ENCODE measurements around the gene ANKLE1. TPM values are rescaled to one million over a fixed set of nuclear protein-coding genes. Genes with fewer than 3 reads are reported as not detected.

Gene ANKLE1
- total RNA-seq, 1 experiment from 2014 or later, result 1.6 TPM

DNA sequence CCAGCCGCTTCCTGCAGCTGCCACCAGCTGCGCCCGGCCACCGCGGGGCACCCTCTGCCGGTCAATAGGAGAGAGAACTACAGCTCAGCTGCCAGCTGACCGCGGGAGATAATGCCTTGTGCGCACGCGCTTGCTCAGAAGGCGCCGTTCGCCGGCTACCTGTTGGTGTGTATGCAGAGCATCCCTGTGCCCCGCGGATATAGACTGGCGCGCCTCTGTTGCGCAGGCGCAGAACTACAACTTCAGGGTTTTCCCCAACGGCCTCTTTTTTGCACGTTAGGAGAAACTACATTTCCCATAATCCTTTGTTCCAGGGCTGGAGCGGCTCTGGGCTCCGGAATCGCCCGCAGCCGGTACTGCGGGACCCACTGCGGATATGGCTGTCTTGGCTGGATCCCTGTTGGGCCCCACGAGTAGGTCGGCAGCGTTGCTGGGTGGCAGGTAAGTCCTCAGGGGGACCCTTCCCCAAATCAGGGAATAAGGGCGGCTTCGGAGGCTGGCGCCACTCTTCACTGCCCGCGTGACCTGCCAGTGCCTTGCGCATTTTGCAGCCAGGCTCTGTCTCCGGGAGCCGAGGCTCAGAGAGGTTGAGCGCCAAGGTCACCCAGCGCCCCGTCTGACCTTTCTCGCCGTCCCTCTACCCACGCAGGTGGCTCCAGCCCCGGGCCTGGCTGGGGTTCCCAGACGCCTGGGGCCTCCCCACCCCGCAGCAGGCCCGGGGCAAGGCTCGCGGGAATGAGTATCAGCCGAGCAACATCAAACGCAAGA lies 24.0 kb downstream of the ANKLE1 start, which contains the start of gene MRPL34:
Gene MRPL34 (plus strand): TSS at position 356 of the 768 bp plus-strand sequence. CDS start 21 bp downstream, at position 377.
- DNase-seq (ENCODE audit: low read depth), result peak; percentile 100

DNA sequence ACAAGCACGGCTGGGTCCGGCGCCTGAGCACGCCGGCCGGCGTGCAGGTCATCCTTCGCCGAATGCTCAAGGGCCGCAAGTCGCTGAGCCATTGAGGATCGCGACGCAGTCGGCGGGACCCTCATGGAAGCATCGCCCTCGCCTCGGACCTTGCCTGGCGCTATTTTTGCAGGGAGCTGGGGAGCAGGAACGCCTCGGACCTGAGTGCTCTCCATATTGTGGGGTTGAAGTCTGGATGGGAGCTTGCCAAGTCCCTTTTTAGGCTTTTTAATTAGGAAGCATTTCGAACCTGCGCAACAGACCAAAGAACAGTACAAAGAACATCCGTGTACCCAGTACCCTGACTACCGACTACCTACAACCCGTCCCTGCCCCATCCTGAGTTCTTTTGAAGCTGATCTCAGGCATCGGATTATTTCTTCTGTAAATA lies 24.6 kb downstream of the ANKLE1 start:
- DNase-seq (ENCODE audit: low read depth), result no peak

DNA sequence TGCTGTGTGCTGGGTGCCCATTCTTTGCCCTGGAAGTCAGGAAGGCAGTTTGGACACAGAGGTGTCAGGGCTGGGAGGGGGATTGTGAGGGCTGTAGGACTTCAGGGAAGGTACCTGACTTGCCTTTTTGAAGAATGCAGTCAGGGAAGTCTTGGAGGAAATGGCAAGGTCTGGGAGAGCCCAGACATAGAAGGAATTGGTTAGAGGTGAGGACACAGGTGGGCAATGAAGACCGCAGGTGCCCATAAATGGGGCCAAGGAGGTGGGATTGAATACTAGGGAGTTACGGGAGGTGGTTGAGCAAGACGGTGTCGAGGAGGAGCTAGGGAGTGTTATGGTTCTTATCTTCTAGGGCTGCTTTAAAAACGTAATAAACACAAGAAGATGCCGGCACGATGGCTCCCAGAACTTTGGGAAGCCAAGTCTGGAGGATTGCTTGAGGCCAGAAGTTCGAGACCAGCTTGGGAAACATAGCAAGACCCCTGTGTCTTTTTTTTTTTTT lies 26.2 kb downstream of the ANKLE1 start:
- no peak for DNase-seq (ENCODE audit: low read depth)

DNA sequence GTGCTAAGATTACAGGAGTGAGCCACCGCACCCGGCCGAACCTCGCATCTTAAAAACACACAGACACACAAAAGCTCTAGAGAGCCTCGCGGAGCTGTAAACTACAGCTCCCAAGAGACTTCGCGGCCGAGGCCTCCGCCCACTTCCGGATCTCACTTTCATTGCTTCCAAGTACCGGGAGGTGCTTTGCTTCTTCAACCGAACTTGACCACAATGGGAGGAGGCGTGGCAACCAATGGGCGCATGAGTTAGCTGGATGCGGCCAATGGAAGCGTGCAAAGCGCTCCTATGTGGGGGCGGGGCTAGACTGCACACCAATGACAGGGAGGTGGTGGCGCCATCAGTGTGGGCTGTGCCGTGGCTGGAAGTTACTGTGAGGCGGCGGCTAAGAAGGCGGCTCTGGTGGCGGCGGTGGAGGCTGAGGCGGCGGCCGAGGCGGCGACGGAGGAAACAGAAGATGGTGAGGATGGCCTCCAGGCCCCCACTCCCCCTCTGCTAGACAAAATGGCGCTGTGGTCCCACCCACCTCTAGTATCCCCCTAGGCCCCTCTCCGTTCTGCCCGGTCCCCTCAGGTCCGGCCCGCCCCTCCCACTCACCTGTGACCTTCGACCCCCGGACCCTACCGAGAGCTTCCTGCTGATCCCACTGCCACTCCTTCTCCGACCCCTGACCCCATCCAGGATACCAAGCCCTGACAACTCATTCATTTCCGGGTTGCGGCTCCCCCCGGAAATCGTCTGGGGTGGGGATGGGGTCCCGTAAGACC lies 27.7 kb downstream of the ANKLE1 start, which contains the start of gene DDA1:
Gene DDA1 (plus strand): TSS at position 366 of the 767 bp plus-strand sequence. CDS start 92 bp downstream, at position 458.
- peak; percentile 100 for DNase-seq (ENCODE audit: low read depth)

GRCh38 chr19:17309965-17310461 lies 28.3 kb downstream of the ANKLE1 start:
- no peak for DNase-seq (ENCODE audit: low read depth)

- peak; percentile 91 for DNase-seq (ENCODE audit: low read depth)
These were observed 29.9 kb downstream of the ANKLE1 start for GRCh38 chr19:17311455-17312188.

DNA sequence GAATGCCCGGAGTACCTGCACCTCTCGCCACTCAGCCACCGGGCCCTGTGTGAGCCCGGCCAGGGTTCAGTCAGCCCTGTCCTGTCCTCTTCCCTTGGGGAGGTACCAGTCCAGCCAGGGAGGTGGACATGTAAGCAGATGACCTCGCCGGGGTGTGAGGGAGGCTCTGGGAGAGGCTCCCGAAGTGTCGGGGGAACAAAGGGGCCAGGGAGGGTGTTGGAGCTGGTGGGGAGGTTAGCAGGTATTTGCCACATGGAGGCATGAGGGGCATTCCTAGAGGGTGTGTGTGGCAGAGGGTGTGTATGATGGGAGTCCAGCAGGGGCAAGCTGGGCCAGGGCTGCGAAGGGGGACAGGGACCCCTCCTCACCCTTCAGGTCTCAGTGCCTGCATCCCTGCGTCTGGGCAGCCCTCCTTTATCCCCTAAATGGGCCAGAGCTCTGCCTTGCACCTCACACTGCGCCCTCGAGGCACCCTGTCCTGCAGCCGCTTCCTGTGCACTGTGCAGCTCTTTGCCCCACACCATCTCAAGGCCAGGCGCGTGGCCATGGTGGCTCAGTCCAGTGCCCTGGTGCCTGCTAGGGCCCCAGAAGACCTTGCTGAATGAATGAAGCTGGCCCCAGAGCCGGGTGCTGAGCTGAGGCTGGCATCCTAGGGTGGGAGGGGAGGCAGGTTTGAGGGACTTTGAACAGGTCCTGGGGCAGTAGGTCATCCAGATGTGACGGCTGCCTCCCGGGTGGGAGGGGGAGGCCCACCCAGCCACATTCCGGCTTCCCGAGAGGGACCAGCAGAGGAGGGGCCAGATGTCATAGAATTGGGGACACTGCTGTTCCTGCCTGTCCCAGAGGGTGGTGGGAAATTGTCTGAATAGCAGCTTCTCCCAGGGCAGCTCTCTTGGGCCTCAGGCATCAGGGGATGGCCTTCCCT lies 30.8 kb downstream of the ANKLE1 start:
- DNase-seq (ENCODE audit: low read depth), result no peak

DNA sequence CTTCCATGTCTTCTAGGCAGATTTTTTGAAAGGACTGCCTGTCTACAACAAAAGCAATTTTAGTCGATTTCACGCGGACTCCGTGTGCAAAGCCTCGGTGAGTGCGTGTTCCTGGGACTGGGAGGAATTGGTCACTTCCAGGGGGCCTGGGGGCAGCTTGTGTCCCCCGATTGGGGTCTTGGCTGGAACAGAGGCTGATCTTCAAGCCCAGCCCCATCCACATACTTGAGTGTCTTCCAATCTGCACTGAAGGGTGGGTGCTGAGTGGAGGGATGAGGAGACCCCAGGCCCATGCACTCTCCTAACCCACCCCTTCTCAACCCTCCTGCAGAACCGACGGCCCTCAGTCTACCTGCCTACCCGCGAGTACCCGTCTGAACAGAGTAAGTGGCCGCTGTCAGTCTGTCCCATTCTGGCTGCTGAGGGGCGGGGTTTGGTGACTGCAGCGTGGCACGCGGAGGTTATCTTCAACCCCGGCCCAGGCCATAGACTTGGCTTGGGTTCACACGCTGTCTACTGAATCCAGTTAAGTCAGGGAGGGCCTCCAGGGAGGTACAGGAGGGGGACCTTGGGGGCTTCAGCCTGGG lies 32.4 kb downstream of the ANKLE1 start:
- DNase-seq (ENCODE audit: low read depth), result no peak

DNA sequence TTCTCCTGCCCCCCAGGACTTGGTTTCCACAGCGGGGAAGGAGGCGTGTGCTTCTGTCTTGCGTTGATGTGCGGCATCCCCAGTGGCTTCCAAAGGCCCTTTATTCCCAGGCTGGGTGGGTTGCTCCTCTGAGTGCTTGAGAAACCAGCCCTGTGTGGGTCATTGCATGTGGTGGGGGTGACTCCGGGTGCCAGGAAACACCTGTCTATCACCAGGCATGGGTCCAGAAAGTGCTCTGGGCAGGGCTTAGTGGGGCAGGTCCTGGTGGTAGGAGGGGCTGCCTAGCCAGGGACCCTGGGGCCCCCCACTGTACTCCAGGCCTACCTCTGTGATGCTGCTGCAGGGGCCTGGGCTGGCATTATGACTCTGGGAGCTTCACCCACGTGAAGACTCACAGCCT lies 37.3 kb downstream of the ANKLE1 start:
- DNase-seq (ENCODE audit: low read depth), result no peak

DNA sequence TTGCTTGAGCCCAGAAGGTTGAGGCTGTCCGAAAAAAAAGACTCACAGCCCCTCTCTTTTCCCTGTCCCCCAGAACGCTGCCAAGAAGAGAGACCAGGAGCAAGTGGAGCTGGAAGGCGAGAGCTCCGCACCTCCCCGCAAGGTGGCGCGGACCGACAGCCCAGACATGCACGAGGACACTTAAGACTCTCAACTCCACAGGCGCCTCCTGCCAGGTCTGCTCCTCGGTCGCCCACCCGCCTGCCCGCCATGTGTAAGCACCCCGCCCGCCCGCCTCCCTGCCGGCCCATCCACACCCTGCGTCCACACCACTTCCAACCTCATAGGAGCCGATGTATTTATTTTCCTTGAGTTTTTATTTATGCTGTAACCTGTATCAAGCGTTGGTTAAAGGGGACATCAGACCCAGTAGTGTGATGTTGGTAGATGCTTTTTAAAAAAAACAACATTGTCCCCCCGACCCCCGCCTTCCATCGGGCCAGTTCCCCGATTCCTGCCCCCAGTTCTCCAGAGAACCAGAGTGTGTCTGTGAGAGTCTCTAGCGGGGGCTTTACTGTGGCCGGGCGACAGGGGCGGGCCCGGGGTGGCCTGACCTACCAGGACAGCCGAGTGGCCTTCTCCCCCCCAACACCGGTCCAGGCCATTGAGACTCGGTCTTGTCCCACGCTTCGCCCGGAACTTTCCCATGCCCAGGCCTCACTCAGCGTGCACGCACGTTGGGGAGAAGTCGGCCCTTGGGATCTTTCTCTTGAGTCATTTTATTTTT lies 38.0 kb downstream of the ANKLE1 start:
- no peak for DNase-seq (ENCODE audit: low read depth)

DNA sequence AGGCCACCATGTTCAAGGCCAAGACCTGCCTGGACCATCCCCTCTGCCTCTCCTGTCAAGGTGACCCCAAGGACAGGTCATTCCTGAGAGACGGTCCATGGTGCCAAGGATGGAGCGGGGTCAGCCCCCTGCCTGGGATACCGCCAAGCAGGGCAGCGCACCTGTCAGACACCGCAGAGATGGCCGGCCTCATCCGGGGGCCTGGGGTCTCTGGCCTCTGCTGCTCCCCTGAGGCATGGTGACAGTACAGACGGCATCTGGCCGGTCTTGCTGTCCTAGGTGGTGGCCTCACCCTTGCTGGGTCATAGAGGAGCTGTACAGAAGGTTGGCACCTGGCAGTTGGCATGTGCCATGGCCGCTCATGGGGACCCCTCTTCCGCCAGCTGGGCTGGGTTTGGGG lies 38.7 kb downstream of the ANKLE1 start:
- no peak for DNase-seq (ENCODE audit: low read depth)

GRCh38 chr19:17321655-17322489 lies 40.2 kb downstream of the ANKLE1 start:
- DNase-seq (ENCODE audit: low read depth), result no peak

DNA sequence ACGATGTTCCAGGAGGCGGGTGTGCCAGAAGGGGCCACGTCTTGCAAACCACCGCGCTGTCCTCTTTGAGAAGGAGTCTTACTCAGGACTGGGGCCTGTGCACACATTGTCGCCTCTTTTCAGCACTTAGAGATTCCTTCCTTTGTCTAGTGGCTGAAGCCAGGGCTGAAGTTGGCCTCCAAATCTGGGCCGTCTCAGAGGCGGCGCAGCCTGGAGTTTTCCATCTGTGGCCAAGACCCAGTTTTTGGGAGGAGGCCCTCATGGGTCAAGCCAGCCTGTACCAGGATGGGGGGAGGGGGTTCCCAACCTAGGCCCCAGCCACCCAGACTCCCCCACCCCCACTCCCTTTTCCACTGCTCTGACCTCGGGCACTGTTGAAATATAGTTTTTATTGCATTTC lies 41.2 kb downstream of the ANKLE1 start:
- no peak for DNase-seq (ENCODE audit: low read depth)

DNA sequence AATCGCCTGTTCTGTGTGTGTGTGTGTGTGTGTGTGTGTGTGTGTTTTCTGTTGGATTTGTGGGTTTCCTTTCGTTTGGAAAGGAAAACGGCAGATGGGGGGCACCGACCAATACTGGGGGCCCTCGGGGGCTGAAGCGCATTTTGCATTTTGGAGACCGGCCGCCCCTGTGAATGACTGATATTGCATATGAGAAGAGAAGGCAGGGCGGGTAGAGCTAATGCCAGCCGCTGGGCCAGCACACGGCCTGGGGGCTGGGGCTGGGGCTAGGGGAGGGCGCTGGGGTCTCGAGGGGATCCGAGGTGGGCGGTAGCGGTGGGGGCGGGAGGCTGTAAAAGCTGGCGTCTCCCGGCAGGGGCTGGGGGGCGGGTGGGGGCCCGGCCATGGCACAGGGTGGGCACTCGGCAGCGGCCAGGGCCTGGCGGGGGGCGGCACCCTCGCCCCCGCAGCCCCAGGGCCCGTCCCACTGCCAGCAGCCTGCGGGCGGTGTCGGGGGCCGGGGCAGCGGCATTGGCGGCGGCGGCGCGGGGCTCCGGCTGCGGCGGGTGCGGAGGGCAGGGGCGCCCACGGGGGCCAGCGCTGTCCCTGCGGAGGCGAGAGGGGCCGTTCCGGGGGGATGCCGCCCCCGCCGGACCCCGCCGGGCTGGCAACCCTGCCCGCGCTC lies 41.7 kb downstream of the ANKLE1 start:
- DNase-seq (ENCODE audit: low read depth), result no peak

DNA sequence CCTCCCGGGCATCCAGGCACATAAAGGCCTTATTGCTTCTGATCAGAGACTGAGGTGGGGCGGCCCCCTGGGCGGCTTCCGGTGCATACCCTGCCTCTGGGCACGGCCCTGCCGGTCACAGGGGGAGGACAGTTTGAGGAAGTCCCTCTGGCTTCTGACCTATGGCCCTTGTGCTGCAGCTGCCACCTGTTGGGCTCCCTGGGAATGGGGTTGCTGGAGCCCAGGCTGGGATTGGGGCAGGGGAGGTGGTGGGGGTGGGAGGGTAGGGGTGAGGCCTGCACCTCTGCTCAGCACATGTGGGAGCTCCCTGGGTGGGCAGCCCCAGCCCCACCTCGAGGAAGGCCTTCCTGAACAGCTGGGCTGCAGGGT lies 42.2 kb downstream of the ANKLE1 start:
- no peak for DNase-seq (ENCODE audit: low read depth)

DNA sequence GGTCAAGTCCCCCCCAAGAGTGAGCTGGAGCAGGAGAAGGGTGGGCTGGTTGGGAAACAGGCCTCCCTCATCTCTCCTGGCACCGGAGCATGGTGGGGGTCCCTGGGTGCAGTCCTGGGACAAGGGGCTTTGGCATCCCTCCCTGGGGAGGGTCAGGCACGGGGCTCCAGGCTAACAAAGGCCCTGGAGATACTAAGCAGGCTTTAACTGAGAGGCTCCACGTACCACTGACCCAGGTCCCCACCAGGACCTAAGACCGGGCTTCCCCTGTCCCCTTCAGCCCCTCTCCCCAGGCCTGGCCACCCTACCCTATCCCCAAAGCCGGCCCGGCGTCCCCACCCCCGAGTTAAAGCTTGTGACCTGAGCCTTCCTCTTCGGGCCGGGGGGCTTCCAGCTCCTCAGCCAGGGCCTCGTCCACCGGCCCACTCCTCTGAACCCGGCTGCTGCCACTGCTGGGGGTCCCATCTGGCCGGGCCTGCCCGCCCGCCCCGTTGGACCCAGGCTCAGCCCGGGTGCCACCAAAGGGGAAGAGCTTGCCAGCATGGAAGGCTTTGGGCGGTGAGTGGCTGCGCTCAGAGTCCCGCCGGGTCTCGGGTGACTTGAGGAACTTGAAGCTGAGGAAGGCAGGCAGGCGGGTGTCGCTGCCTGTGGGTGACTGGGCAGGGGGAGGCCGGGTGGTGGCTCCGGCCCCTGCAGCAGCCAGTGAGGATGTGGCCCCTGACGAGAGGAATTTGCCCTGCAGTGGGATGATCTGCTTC lies 42.8 kb downstream of the ANKLE1 start:
- DNase-seq (ENCODE audit: low read depth), result no peak

GRCh38 chr19:17325133-17325532 lies 43.4 kb downstream of the ANKLE1 start:
- DNase-seq (ENCODE audit: low read depth), result no peak
